Activated CD8-positive, alpha-beta memory T cell treated with anti-CD3 and anti-CD28 coated beads for 36 hours (primary cell): Measurements from ENCODE around the gene TNS2. TPM values are rescaled to one million over a fixed set of nuclear protein-coding genes. Genes with fewer than 3 reads are reported as not detected.

Source experiments
- CTCF ChIA-PET: fragments of 350-600 bp; sonication (Branson Sonifier 250); formaldehyde crosslinking; loops from one replicate; lab custom pipeline; 2021; ENCODE audit warnings: antibody characterized with exemption; lab: Charles Lee
- POLR2A ChIA-PET: fragments of 350-600 bp; sonication (Branson Sonifier 250); formaldehyde crosslinking; loops from one replicate; lab custom pipeline; 2021; ENCODE audit warnings: antibody characterized with exemption; lab: Charles Lee
- total RNA-seq, 2 experiments: library from RNA; stranded (reverse); gene quantifications; one replicate each; pipeline ENCODE4 v1.2.3, GENCODE V29; 2021

The TNS2 gene
- total RNA-seq, 2 experiments from 2014 or later, result 2.1 to 2.3 TPM

- ChIA-PET CTCF (interaction anchor here (1.0 kb wide), 2 partner anchors 10 to 26 kb away, joined by 3 to 4 read pairs; no protein-coding TSS in a partner anchor), POLR2A (interaction anchor here (0.6 kb wide), 1 partner anchor 67 kb away, joined by 3 read pairs; no protein-coding TSS in a partner anchor)
These were observed 16.0 kb upstream of the TNS2 start for GRCh38 chr12:53033832-53034231.

GRCh38 chr12:53034459-53034858 lies 15.4 kb upstream of the TNS2 start:
- CTCF ChIA-PET, result no interaction called here
- POLR2A ChIA-PET, result no interaction called here

GRCh38 chr12:53036802-53037201 lies 13.1 kb upstream of the TNS2 start:
- POLR2A ChIA-PET, result no interaction called here
- CTCF ChIA-PET, result interaction anchor here (0.7 to 1.1 kb wide), 2 partner anchors 13 to 29 kb away, joined by 3 to 4 read pairs; no protein-coding TSS in a partner anchor

- ChIA-PET CTCF (interaction anchor here (1.2 to 2.5 kb wide), 3 partner anchors 8 to 14 kb away, joined by 3 to 9 read pairs (median 7); no protein-coding TSS in a partner anchor), POLR2A (no interaction called here)
These were observed 10.0 kb upstream of the TNS2 start for GRCh38 chr12:53039851-53040250.

GRCh38 chr12:53042607-53043454 lies 7.0 kb upstream of the TNS2 start:
- ChIA-PET CTCF (no interaction called here), POLR2A (interaction anchor here (0.7 to 1.0 kb wide), 2 partner anchors 32 to 642 kb away, joined by 3 to 4 read pairs; no protein-coding TSS in a partner anchor)

- POLR2A ChIA-PET, result no interaction called here
These were observed 5.7 kb upstream of the TNS2 start for GRCh38 chr12:53044052-53044581.

GRCh38 chr12:53044896-53045695 lies 4.8 kb upstream of the TNS2 start:
- ChIA-PET POLR2A (interaction anchor here (0.6 to 1.3 kb wide), 2 partner anchors 39 to 135 kb away, joined by 4 to 6 read pairs; partner anchors contain the start of genes EIF4B and ZNF740), CTCF (interaction anchor here (1.6 to 3.6 kb wide), 2 partner anchors 9 to 54 kb away, joined by 4 to 17 read pairs; partner anchors contain the start of gene IGFBP6)

More at GRCh38 chr12:53044052-53044581, 5.7 kb upstream of the TNS2 start:
- CTCF ChIA-PET, result interaction anchor here (1.0 to 1.6 kb wide), 2 partner anchors 10 to 11 kb away, joined by 3 to 4 read pairs; no protein-coding TSS in a partner anchor

- ChIA-PET CTCF (interaction anchor here (3.6 kb wide), 1 partner anchor 53 kb away, joined by 17 read pairs; the partner anchor contains the start of gene IGFBP6), POLR2A (interaction anchor here (1.3 kb wide), 1 partner anchor 40 kb away, joined by 6 read pairs; the partner anchor contains the start of gene EIF4B)
These were observed 4.2 kb upstream of the TNS2 start for GRCh38 chr12:53045696-53046045.

- ChIA-PET CTCF (interaction anchor here (1.0 to 3.6 kb wide), 8 partner anchors 8 to 56 kb away, joined by 3 to 17 read pairs (median 10); partner anchors contain the start of genes IGFBP6 and SPRYD3), POLR2A (interaction anchor here (1.3 to 1.4 kb wide), 2 partner anchors 32 to 41 kb away, joined by 5 to 6 read pairs; partner anchors contain the start of genes EIF4B and SPRYD3)
These were observed 3.1 kb upstream of the TNS2 start for GRCh38 chr12:53046655-53047220.

- ChIA-PET POLR2A (interaction anchor here (0.6 to 1.4 kb wide), 2 partner anchors 31 to 1306 kb away, joined by 4 to 5 read pairs; partner anchors contain the start of gene SPRYD3), CTCF (interaction anchor here (1.0 to 3.6 kb wide), 11 partner anchors 9 to 113 kb away, joined by 3 to 17 read pairs (median 7); partner anchors contain the start of genes IGFBP6 and SPRYD3)
These were observed 2.4 kb upstream of the TNS2 start for GRCh38 chr12:53047221-53048032.

- ChIA-PET POLR2A (interaction anchor here (0.6 kb wide), 2 partner anchors 19 to 1306 kb away, joined by 4 to 5 read pairs; no protein-coding TSS in a partner anchor), CTCF (interaction anchor here (1.0 to 3.6 kb wide), 12 partner anchors 8 to 112 kb away, joined by 3 to 17 read pairs (median 6); partner anchors contain the start of genes IGFBP6 and SPRYD3)
These were observed 1.7 kb upstream of the TNS2 start for GRCh38 chr12:53048033-53048779.

- CTCF ChIA-PET, result interaction anchor here (1.1 to 3.6 kb wide), 7 partner anchors 12 to 112 kb away, joined by 3 to 17 read pairs (median 6); partner anchors contain the start of gene IGFBP6
These were observed 974 bp upstream of the TNS2 start for GRCh38 chr12:53048780-53049401.

GRCh38 chr12:53050426-53051057 lies 677 bp downstream of the TNS2 start:
- ChIA-PET POLR2A (no interaction called here), CTCF (interaction anchor here (7.5 kb wide), 1 partner anchor 16 kb away, joined by 56 read pairs; no protein-coding TSS in a partner anchor)

More at GRCh38 chr12:53048780-53049401, 974 bp upstream of the TNS2 start:
- POLR2A ChIA-PET, result interaction anchor here (0.6 kb wide), 1 partner anchor 19 kb away, joined by 5 read pairs; no protein-coding TSS in a partner anchor

- CTCF ChIA-PET, result interaction anchor here (0.6 to 7.5 kb wide), 3 partner anchors 12 to 265 kb away, joined by 3 to 56 read pairs (median 3); no protein-coding TSS in a partner anchor
- POLR2A ChIA-PET, result no interaction called here
These were observed 1.4 kb downstream of the TNS2 start for GRCh38 chr12:53051058-53051880.
